Small intestine (tissue), 7 donors: ENCODE results near the gene TMEM242. TPM values are rescaled to one million over a fixed set of nuclear protein-coding genes. Genes with fewer than 3 reads are reported as not detected.

Experiments
- DNase-seq, 2 donors: peaks; one replicate each; pipeline versions ENCODE4 v3.0.0 to v3.0.0-alpha.2; 2013
- FAIRE-seq: peaks from 2 replicates; lab custom pipeline; 2012; peaks lifted over from hg19 to GRCh38; lab: Jason Lieb, UNC
- H3K27ac ChIP-seq, 3 donors: one replicate each; pipeline ENCODE4 v1.5.1; 2013; ENCODE audit warnings: low read length in 2 of 3, mild to moderate bottlenecking in 2 of 3, control low read depth in 1 of 3, inconsistent platforms in 1 of 3, low read depth in 1 of 3, moderate library complexity in 1 of 3
- H3K27me3 ChIP-seq, 3 donors: one replicate each; pipeline ENCODE4 v1.6.1; 2013; ENCODE audit warnings: low read length in 3 of 3, inconsistent platforms in 1 of 3; ENCODE audit not compliant: control insufficient read depth in 3 of 3, insufficient read depth in 3 of 3
- H3K36me3 ChIP-seq, 3 donors: one replicate each; pipeline ENCODE4 v1.6.1; 2013; ENCODE audit warnings: low read length in 3 of 3, inconsistent platforms in 1 of 3, low read depth in 1 of 3, mild to moderate bottlenecking in 1 of 3, moderate library complexity in 1 of 3; ENCODE audit not compliant: control insufficient read depth in 3 of 3, insufficient read depth in 2 of 3
- H3K4me1 ChIP-seq, 3 donors: one replicate each; pipeline ENCODE4 v1.6.1; 2013; ENCODE audit warnings: low read length in 2 of 3, inconsistent platforms in 1 of 3, low read depth in 1 of 3, mild to moderate bottlenecking in 1 of 3, moderate library complexity in 1 of 3; ENCODE audit not compliant: control insufficient read depth in 3 of 3, insufficient read depth in 2 of 3
- H3K4me3 ChIP-seq, 3 donors: one replicate each; pipeline ENCODE4 v1.5.1; 2013; ENCODE audit warnings: low read length in 3 of 3, control low read depth in 1 of 3, inconsistent platforms in 1 of 3, low read depth in 1 of 3, mild to moderate bottlenecking in 1 of 3, moderate library complexity in 1 of 3
- H3K9me3 ChIP-seq, 2 donors: one replicate each; pipeline ENCODE4 v1.6.1; 2013; ENCODE audit warnings: low read depth in 1 of 2, low read length in 1 of 2; ENCODE audit not compliant: control insufficient read depth in 2 of 2, insufficient read depth in 1 of 2
- WGBS, 3 donors: extraction: QIAGEN DNeasy Blood & Tissue Kit; methylation state at CpG; one replicate each; pipeline ENCODE4 v1.1.7; 2013; 5-methylcytosine and 5-hydroxymethylcytosine counted together
- polyA plus RNA-seq, 4 donors: library from polyadenylated mRNA; stranded (reverse) in 3 of 4; unstranded in 1 of 4; fragments of 200-250 nt in 3 of 4; fragments of 120-200 nt in 1 of 4; gene quantifications; one replicate each; pipeline versions ENCODE4 v1.2.1 to v1.2.3, GENCODE V29; 2013
- donor health status: healthy with polysubstance abuse.
- donor health status: control.
- donor health status: control.
- donor health status: Bipolar disorder and iron deficiency.
- donor health status: healthy.

TMEM242 gene
- polyA plus RNA-seq, 4 donors: 3.8 to 9.5 (median 5.7) TPM

GRCh38 chr6:157304899-157305663, 18.2 kb downstream of the TMEM242 start:
- no peak overlapping the region for H3K4me3 ChIP-seq

GRCh38 chr6:157302736-157303135, 20.6 kb downstream of the TMEM242 start:
- WGBS, 3 donors: 12 to 55% (median 28%) methylated on average over 4 of the region's 4 CpGs
- Histone ChIP-seq H3K27ac (peak overlapping the region; percentile 65 to 85 (median 75)), H3K27me3 (no peaks in the 10 kb centered on the region), H3K4me3 (no peak overlapping the region), H3K36me3 (peaks cover 0 to 14% (median 0%) of the 10 kb centered on the region in 3 donors), H3K4me1 (peaks cover 3 to 40% (median 9%) of the 10 kb centered on the region in 3 donors), H3K9me3 (no peaks in the 10 kb centered on the region)
- DNase-seq (peak; percentile 82 to 84), FAIRE-seq (no peak)

More at GRCh38 chr6:157304899-157305663, 18.2 kb downstream of the TMEM242 start:
- H3K27me3 ChIP-seq: no peaks in the 10 kb centered on the region
- no peaks in the 10 kb centered on the region for H3K9me3 ChIP-seq
- H3K36me3 ChIP-seq: peaks cover 0 to 9% (median 0%) of the 10 kb centered on the region in 3 donors
- DNase-seq (peak; percentile 75 to 77), FAIRE-seq (no peak)
- peak overlapping the region; percentile 50 to 83 (median 73) for H3K27ac ChIP-seq
- H3K4me1 ChIP-seq: peaks cover 3 to 40% (median 9%) of the 10 kb centered on the region in 3 donors
- WGBS, 3 donors: 44 to 52% (median 49%) methylated on average over 12 of the region's 12 CpGs

GRCh38 chr6:157300436-157300835, 22.9 kb downstream of the TMEM242 start:
- H3K4me3 ChIP-seq: no peak overlapping the region
- 97 to 98% (median 98%) methylated on average over 12 of the region's 12 CpGs for WGBS, 3 donors
- no peaks in the 10 kb centered on the region for H3K9me3 ChIP-seq
- DNase-seq (no peak), FAIRE-seq (no peak)
- H3K27me3 ChIP-seq: no peaks in the 10 kb centered on the region
- peaks cover 0 to 13% (median 0%) of the 10 kb centered on the region in 3 donors for H3K36me3 ChIP-seq
- H3K27ac ChIP-seq: no peak overlapping the region
- peaks cover 3 to 29% (median 3%) of the 10 kb centered on the region in 3 donors for H3K4me1 ChIP-seq

- DNase-seq (no peak), FAIRE-seq (no peak)
- peaks cover 3 to 25% (median 3%) of the 10 kb centered on the region in 3 donors for H3K4me1 ChIP-seq
- H3K27ac ChIP-seq: no peak overlapping the region
- 98% methylated on average over 20 of the region's 20 CpGs for WGBS, 3 donors
- no peaks in the 10 kb centered on the region for H3K9me3 ChIP-seq
- no peak overlapping the region for H3K4me3 ChIP-seq
- H3K27me3 ChIP-seq: no peaks in the 10 kb centered on the region
- H3K36me3 ChIP-seq: peaks cover 0 to 13% (median 0%) of the 10 kb centered on the region in 3 donors
Measured at GRCh38 chr6:157300006-157300405, 23.3 kb downstream of the TMEM242 start.

GRCh38 chr6:157298216-157298724, 25.0 kb downstream of the TMEM242 start:
- WGBS, 3 donors: 72 to 94% (median 88%) methylated on average over 9 of the region's 9 CpGs
- FAIRE-seq: no peak
- no peak for DNase-seq

GRCh38 chr6:157294654-157295053, 28.7 kb downstream of the TMEM242 start:
- no peak for FAIRE-seq
- Histone ChIP-seq H3K4me3 (no peak overlapping the region), H3K27me3 (no peaks in the 10 kb centered on the region), H3K9me3 (no peaks in the 10 kb centered on the region), H3K36me3 (peaks cover 3 to 15% (median 5%) of the 10 kb centered on the region in 3 donors), H3K4me1 (no peaks in the 10 kb centered on the region), H3K27ac (no peak overlapping the region)
- 89 to 100% (median 98%) methylated on average over 2 of the region's 2 CpGs for WGBS, 3 donors
- DNase-seq: no peak

More at GRCh38 chr6:157298216-157298724, 25.0 kb downstream of the TMEM242 start:
- H3K27me3 ChIP-seq: no peaks in the 10 kb centered on the region
- no peaks in the 10 kb centered on the region for H3K9me3 ChIP-seq
- H3K4me3 ChIP-seq: no peak overlapping the region
- H3K36me3 ChIP-seq: peaks cover 0 to 13% (median 0%) of the 10 kb centered on the region in 3 donors
- no peak overlapping the region for H3K27ac ChIP-seq
- H3K4me1 ChIP-seq: peaks cover 0 to 15% (median 3%) of the 10 kb centered on the region in 3 donors

GRCh38 chr6:157293780-157294179, 29.5 kb downstream of the TMEM242 start:
- H3K27ac ChIP-seq: no peak overlapping the region
- peaks cover 3 to 17% (median 5%) of the 10 kb centered on the region in 3 donors for H3K36me3 ChIP-seq
- no peaks in the 10 kb centered on the region for H3K9me3 ChIP-seq
- no peaks in the 10 kb centered on the region for H3K4me1 ChIP-seq
- H3K27me3 ChIP-seq: no peaks in the 10 kb centered on the region
- FAIRE-seq (no peak), DNase-seq (no peak)
- no peak overlapping the region for H3K4me3 ChIP-seq
- 95 to 98% (median 98%) methylated on average over 6 of the region's 6 CpGs for WGBS, 3 donors

DNA sequence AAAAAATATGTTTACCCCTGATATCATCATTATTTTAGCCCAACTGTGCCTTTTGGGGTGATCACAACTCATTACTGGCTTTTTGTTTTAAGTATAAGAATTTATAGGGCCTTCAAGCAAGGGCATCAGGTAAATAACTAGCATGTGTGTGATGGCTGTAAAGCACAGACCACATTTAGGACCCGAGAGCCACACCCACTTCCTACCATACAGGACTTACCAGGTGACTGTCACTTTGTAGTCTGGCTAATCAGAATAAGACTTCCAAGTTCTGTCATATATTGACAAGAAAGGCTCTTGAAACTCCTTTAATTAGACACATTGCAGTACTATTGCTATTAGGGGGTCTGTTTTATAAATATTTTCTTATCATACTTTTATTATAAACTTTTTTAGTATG, 31.1 kb downstream of the TMEM242 start:
- Histone ChIP-seq H3K9me3 (no peaks in the 10 kb centered on the region), H3K27me3 (no peaks in the 10 kb centered on the region), H3K4me3 (no peak overlapping the region), H3K4me1 (no peaks in the 10 kb centered on the region), H3K36me3 (peaks cover 3 to 28% (median 5%) of the 10 kb centered on the region in 3 donors), H3K27ac (no peak overlapping the region)
- FAIRE-seq: no peak
- DNase-seq: no peak
- 57 to 64% (median 59%) methylated on average over 1 of the region's 1 CpG for WGBS, 3 donors
